Neuronal stem cell (in vitro differentiated cells): Measurements from ENCODE around the gene MYL5.

Source experiments
- DNase-seq: peaks from one replicate; pipeline ENCODE4 v3.0.0-alpha.2; 2013; ENCODE audit warnings: low spot score
- H2AFZ ChIP-seq: one replicate; pipeline ENCODE4 v1.6.1; 2013; ENCODE audit warnings: mild to moderate bottlenecking, low read length, inconsistent platforms
- H2AK5ac ChIP-seq: 2 replicates; pipeline ENCODE4 v1.6.1; 2013; ENCODE audit warnings: low read depth, mild to moderate bottlenecking, inconsistent platforms, low read length, moderate library complexity, mixed read lengths
- H2BK120ac ChIP-seq: 2 replicates; pipeline ENCODE4 v1.6.1; 2013; ENCODE audit warnings: low read depth, mild to moderate bottlenecking, inconsistent platforms, low read length, moderate library complexity, mixed read lengths
- H2BK12ac ChIP-seq: one replicate; pipeline ENCODE4 v1.6.1; 2013; ENCODE audit warnings: low read length, inconsistent platforms
- H2BK15ac ChIP-seq: 2 replicates; pipeline ENCODE4 v1.6.1; 2013; ENCODE audit warnings: mild to moderate bottlenecking, low read length, inconsistent platforms, mixed read lengths
- H2BK5ac ChIP-seq: one replicate; pipeline ENCODE4 v1.6.1; 2013; ENCODE audit warnings: inconsistent platforms, mild to moderate bottlenecking, low read length, moderate library complexity
- H3K14ac ChIP-seq: one replicate; pipeline ENCODE4 v1.6.1; 2013; ENCODE audit warnings: low read length, inconsistent platforms
- H3K18ac ChIP-seq: 2 replicates; pipeline ENCODE4 v1.6.1; 2013; ENCODE audit warnings: low read length, inconsistent platforms
- H3K23ac ChIP-seq: 2 replicates; pipeline ENCODE4 v1.6.1; 2013; ENCODE audit warnings: low read depth, mild to moderate bottlenecking, mixed read lengths, low read length, inconsistent platforms; ENCODE audit not compliant: poor library complexity
- H3K27ac ChIP-seq: replicated peaks from 3 replicates; pipeline ENCODE4 v1.5.1; 2013; ENCODE audit warnings: low read length, inconsistent platforms
- H3K27me3 ChIP-seq, 3 experiments: 2 replicates each; pipeline ENCODE4 v1.6.1; 2013; ENCODE audit warnings: low read length in 3 of 3, mild to moderate bottlenecking in 2 of 3, inconsistent platforms in 1 of 3, low read depth in 1 of 3, mixed read lengths in 1 of 3, moderate library complexity in 1 of 3; ENCODE audit not compliant: control insufficient read depth in 3 of 3, insufficient read depth in 3 of 3
- H3K36me3 ChIP-seq, 2 donors: replicated peaks in 1 of 2; 2 replicates each; pipeline ENCODE4 v1.6.1; 2013; ENCODE audit warnings: low read length in 2 of 2; ENCODE audit not compliant: control insufficient read depth in 2 of 2, insufficient read depth in 2 of 2
- H3K4ac ChIP-seq: 2 replicates; pipeline ENCODE4 v1.6.1; 2013; ENCODE audit warnings: inconsistent platforms, mild to moderate bottlenecking, low read length, moderate library complexity
- H3K4me1 ChIP-seq, 2 donors: 1 replicate in 1 of 2; 2 replicates in 1 of 2; pipeline ENCODE4 v1.6.1; 2013; ENCODE audit warnings: low read length in 2 of 2, low read depth in 1 of 2; ENCODE audit not compliant: control insufficient read depth in 2 of 2, insufficient read depth in 1 of 2
- H3K4me2 ChIP-seq: one replicate; pipeline ENCODE4 v1.6.1; 2013; ENCODE audit warnings: mild to moderate bottlenecking, low read length, inconsistent platforms; ENCODE audit not compliant: insufficient read depth, poor library complexity, severe bottlenecking
- H3K4me3 ChIP-seq, 2 donors: 2 replicates each; pipeline ENCODE4 v1.5.1; 2013; ENCODE audit warnings: low read length in 2 of 2, mild to moderate bottlenecking in 2 of 2, inconsistent platforms in 1 of 2, moderate library complexity in 1 of 2
- H3K79me1 ChIP-seq: one replicate; pipeline ENCODE4 v1.6.1; 2013; ENCODE audit warnings: low read depth, mild to moderate bottlenecking, inconsistent platforms, low read length, moderate library complexity
- H3K9ac ChIP-seq: one replicate; pipeline ENCODE4 v1.6.1; 2013; ENCODE audit warnings: mild to moderate bottlenecking, low read depth, low read length, inconsistent platforms; ENCODE audit not compliant: poor library complexity
- H3K9me3 ChIP-seq, 2 donors: replicated peaks in 1 of 2; 2 replicates each; pipeline versions ENCODE3 to v1.6.1; 2013; ENCODE audit warnings: low read length in 2 of 2, mild to moderate bottlenecking in 2 of 2, inconsistent platforms in 1 of 2, low read depth in 1 of 2, mixed read lengths in 1 of 2, moderate library complexity in 1 of 2; ENCODE audit not compliant: control insufficient read depth in 2 of 2, insufficient read depth in 1 of 2
- H4K8ac ChIP-seq: one replicate; pipeline ENCODE4 v1.6.1; 2013; ENCODE audit warnings: low read depth, mild to moderate bottlenecking, inconsistent platforms, low read length, moderate library complexity
- H4K91ac ChIP-seq: one replicate; pipeline ENCODE4 v1.6.1; 2013; ENCODE audit warnings: low read length, low read depth, mild to moderate bottlenecking, inconsistent platforms; ENCODE audit not compliant: poor library complexity
- WGBS, 2 donors: extraction: QIAGEN DNeasy Blood & Tissue Kit; methylation state at CpG; one replicate each; pipeline ENCODE4 v1.1.7; 2013; ENCODE audit warnings: missing lambda C conversion rate in 2 of 2, mixed read lengths in 1 of 2; ENCODE audit not compliant: insufficient read length in 2 of 2, insufficient replicate concordance in 1 of 2; ENCODE audit errors: extremely low coverage in 2 of 2; 5-methylcytosine and 5-hydroxymethylcytosine counted together

Gene MYL5

GRCh38 chr4:656436-657337, 17.7 kb upstream of the MYL5 start:
- Histone ChIP-seq H3K27ac (no peak overlapping the region), H2BK15ac (no peak overlapping the region), H2BK120ac (no peak overlapping the region), H3K4me3 (peak overlapping the region in 1 of 2 donors; percentile 28), H3K36me3 (peaks cover 0 to 8% of the 10 kb centered on the region in 2 donors), H3K4ac (no peak overlapping the region), H3K14ac (peak overlapping the region; percentile 56), H2AFZ (no peak overlapping the region), H2AK5ac (peak overlapping the region; percentile 43), H3K4me1 (no peaks in the 10 kb centered on the region), H3K4me2 (no peak overlapping the region), H3K18ac (no peak overlapping the region), H3K9ac (peak overlapping the region; percentile 60), H2BK5ac (no peak overlapping the region), H3K23ac (peak overlapping the region; percentile 43), H2BK12ac (no peak overlapping the region), H4K8ac (no peak overlapping the region), H4K91ac (no peak overlapping the region), H3K9me3 (peaks cover 0 to 7% of the 10 kb centered on the region in 2 donors), H3K27me3 (peaks cover 0 to 12% (median 2%) of the 10 kb centered on the region in 3 experiments), H3K79me1 (peaks cover 2% of the 10 kb centered on the region)
- no CpG with 5 or more reads among the region's 58 CpGs for WGBS, 2 donors
- no peak for DNase-seq

- Histone ChIP-seq H2BK5ac (no peak overlapping the region), H2BK120ac (no peak overlapping the region), H3K4me2 (no peak overlapping the region), H2BK15ac (no peak overlapping the region), H2AFZ (no peak overlapping the region), H3K9me3 (peaks cover 0 to 7% of the 10 kb centered on the region in 2 donors), H3K4me3 (peak overlapping the region in 1 of 2 donors; percentile 28), H2BK12ac (peak overlapping the region; percentile 41), H3K4ac (no peak overlapping the region), H3K4me1 (no peaks in the 10 kb centered on the region), H3K27me3 (peaks cover 0 to 9% (median 2%) of the 10 kb centered on the region in 3 experiments), H4K8ac (no peak overlapping the region), H4K91ac (no peak overlapping the region), H2AK5ac (no peak overlapping the region), H3K23ac (peak overlapping the region; percentile 65), H3K79me1 (peaks cover 2% of the 10 kb centered on the region), H3K9ac (peak overlapping the region; percentile 60), H3K36me3 (peaks cover 0 to 8% of the 10 kb centered on the region in 2 donors), H3K14ac (peak overlapping the region; percentile 56), H3K18ac (no peak overlapping the region), H3K27ac (no peak overlapping the region)
- WGBS, 2 donors = no CpG with 5 or more reads among the region's 23 CpGs
- DNase-seq = no peak
These were observed 17.0 kb upstream of the MYL5 start for GRCh38 chr4:657338-657833.

GRCh38 chr4:657834-658667, 16.3 kb upstream of the MYL5 start:
- Histone ChIP-seq H4K8ac (no peak overlapping the region), H3K79me1 (peaks cover 2% of the 10 kb centered on the region), H3K4me3 (no peak overlapping the region), H2AK5ac (peak overlapping the region; percentile 46), H2BK120ac (no peak overlapping the region), H2BK5ac (no peak overlapping the region), H3K9ac (no peak overlapping the region), H3K4me2 (no peak overlapping the region), H2BK15ac (no peak overlapping the region), H3K27me3 (peaks cover 0 to 5% (median 2%) of the 10 kb centered on the region in 3 experiments), H3K4me1 (peaks cover 0 to under 1% of the 10 kb centered on the region in 2 donors), H3K18ac (no peak overlapping the region), H2AFZ (no peak overlapping the region), H3K9me3 (peaks cover 0 to 7% of the 10 kb centered on the region in 2 donors), H3K4ac (no peak overlapping the region), H3K36me3 (peaks cover 0 to 8% of the 10 kb centered on the region in 2 donors), H3K23ac (peak overlapping the region; percentile 65), H3K27ac (no peak overlapping the region), H2BK12ac (peak overlapping the region; percentile 58), H3K14ac (no peak overlapping the region), H4K91ac (no peak overlapping the region)
- no CpG with 5 or more reads among the region's 27 CpGs for WGBS, 2 donors
- no peak for DNase-seq
